BJ (cell line): ENCODE data around the gene RNF208. TPM values are rescaled to one million over a fixed set of nuclear protein-coding genes. Genes with fewer than 3 reads are reported as not detected.

Experiments used
- CTCF ChIA-PET: fragments of 350-600 bp; formaldehyde crosslinking; extraction: SDS; loops from one replicate; lab custom pipeline; 2021; ENCODE audit warnings: antibody characterized with exemption, inconsistent platforms; lab: Yijun Ruan, JAX
- POLR2A ChIA-PET: fragments of 300-600 bp; sonication (Branson Sonifier 250); formaldehyde crosslinking; extraction: SDS; loops from one replicate; lab custom pipeline; 2021; ENCODE audit warnings: antibody characterized with exemption; lab: Charles Lee
- DNase-seq: peaks from one replicate; pipeline ENCODE4 v3.0.0-alpha.2; 2011; ENCODE audit warnings: low read depth
- H3K27me3 ChIP-seq: 2 replicates; pipeline ENCODE4 v1.6.0; 2011; ENCODE audit warnings: low read length; ENCODE audit not compliant: control insufficient read depth, insufficient read depth
- H3K36me3 ChIP-seq: 2 replicates; pipeline ENCODE4 v1.5.1; 2011; ENCODE audit warnings: low read length; ENCODE audit not compliant: control insufficient read depth, insufficient read depth
- H3K4me3 ChIP-seq: 2 replicates; pipeline ENCODE4 v1.5.1; 2011; ENCODE audit warnings: low read depth, mild to moderate bottlenecking, control low read depth, low read length
- polyA plus RNA-seq: library from polyadenylated mRNA; depleted of rRNA; stranded (reverse); fragments of >200 nt; gene quantifications from 2 replicates; pipeline ENCODE4 v1.2.3, GENCODE V29; 2011
- TF ChIP-seq, protein P1 (sequence below): IDR thresholded peaks from 2 replicates; pipeline ENCODE4 v1.5.1; 2011; ENCODE audit warnings: low read depth, mild to moderate bottlenecking, control low read depth, inconsistent platforms, low read length, moderate library complexity; ENCODE audit not compliant: insufficient read depth

RNF208 gene
- polyA plus RNA-seq, 1 experiment = 0.39 TPM

- TF ChIP-seq, protein P1, sequence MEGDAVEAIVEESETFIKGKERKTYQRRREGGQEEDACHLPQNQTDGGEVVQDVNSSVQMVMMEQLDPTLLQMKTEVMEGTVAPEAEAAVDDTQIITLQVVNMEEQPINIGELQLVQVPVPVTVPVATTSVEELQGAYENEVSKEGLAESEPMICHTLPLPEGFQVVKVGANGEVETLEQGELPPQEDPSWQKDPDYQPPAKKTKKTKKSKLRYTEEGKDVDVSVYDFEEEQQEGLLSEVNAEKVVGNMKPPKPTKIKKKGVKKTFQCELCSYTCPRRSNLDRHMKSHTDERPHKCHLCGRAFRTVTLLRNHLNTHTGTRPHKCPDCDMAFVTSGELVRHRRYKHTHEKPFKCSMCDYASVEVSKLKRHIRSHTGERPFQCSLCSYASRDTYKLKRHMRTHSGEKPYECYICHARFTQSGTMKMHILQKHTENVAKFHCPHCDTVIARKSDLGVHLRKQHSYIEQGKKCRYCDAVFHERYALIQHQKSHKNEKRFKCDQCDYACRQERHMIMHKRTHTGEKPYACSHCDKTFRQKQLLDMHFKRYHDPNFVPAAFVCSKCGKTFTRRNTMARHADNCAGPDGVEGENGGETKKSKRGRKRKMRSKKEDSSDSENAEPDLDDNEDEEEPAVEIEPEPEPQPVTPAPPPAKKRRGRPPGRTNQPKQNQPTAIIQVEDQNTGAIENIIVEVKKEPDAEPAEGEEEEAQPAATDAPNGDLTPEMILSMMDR = peak; percentile 91
- Histone ChIP-seq H3K4me3 (no peak within 1 kb of the TSS), H3K27me3 (no peaks in the 10 kb centered on the region), H3K36me3 (no peaks in the 10 kb centered on the region; the same call in 1 of the 2 replicates)
- CTCF ChIA-PET = interaction anchor here (0.6 to 4.2 kb wide), 26 partner anchors 10 to 198 kb away, joined by 3 to 37 read pairs (median 5); partner anchors contain the start of genes ABCA2, DPP7, NPDC1 and SSNA1
- no peak for DNase-seq
- POLR2A ChIA-PET = interaction anchor here (0.5 kb wide), 1 partner anchor 22 kb away, joined by 6 read pairs; no protein-coding TSS in a partner anchor
These were observed 5.2 kb upstream of the RNF208 start, which contains the start of gene RNF224 for GRCh38 chr9:137227054-137227852. Gene RNF224, plus strand, starts transcription at chr9:137227502. Its CDS starts 834 bp downstream, at chr9:137228336.

GRCh38 chr9:137226338-137227053 lies 4.5 kb upstream of the RNF208 start:
- ChIA-PET POLR2A (interaction anchor here (0.7 kb wide), 1 partner anchor 29 kb away, joined by 3 read pairs; no protein-coding TSS in a partner anchor), CTCF (interaction anchor here (0.9 to 4.2 kb wide), 20 partner anchors 11 to 278 kb away, joined by 3 to 37 read pairs (median 6); partner anchors contain the start of genes ABCA2, DPP7, NPDC1 and SSNA1)
- TF ChIP-seq, protein P1 = no peak
- H3K4me3 ChIP-seq = no peak overlapping the region
- no peak for DNase-seq
- no peaks in the 10 kb centered on the region for H3K27me3 ChIP-seq
- H3K36me3 ChIP-seq = no peaks in the 10 kb centered on the region; the same call in 1 of the 2 replicates

DNA sequence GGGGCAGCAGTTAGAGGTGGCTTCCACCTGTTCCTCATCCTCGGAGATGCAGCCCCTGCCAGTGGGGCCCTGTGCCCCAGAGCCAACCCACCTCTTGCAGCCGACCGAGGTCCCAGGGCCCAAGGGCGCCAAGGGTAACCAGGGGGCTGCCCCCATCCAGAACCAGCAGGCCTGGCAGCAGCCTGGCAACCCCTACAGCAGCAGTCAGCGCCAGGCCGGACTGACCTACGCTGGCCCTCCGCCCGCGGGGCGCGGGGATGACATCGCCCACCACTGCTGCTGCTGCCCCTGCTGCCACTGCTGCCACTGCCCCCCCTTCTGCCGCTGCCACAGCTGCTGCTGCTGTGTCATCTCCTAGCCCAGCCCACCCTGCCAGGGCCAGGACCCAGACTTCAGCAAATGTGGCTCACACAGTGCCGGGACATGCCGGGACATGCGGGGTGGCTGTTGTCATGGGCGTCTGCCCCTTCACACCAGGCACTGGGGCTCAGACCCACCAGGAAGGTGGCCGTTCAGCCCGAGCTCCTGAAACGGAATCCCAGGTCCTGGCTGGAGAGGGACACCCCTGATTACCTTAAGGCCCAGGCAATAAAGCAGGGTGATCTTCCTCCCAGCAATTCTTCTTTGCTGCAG lies 3.8 kb upstream of the RNF208 start:
- no peaks in the 10 kb centered on the region for H3K27me3 ChIP-seq
- ChIA-PET POLR2A (no interaction called here), CTCF (interaction anchor here (0.9 to 5.6 kb wide), 15 partner anchors 11 to 278 kb away, joined by 3 to 37 read pairs (median 11); partner anchors contain the start of genes ABCA2, DPP7, NPDC1 and SSNA1)
- DNase-seq = no peak
- no peaks in the 10 kb centered on the region; the same call in 1 of the 2 replicates for H3K36me3 ChIP-seq
- H3K4me3 ChIP-seq = no peak overlapping the region
- TF ChIP-seq, protein P1 = no peak

DNA sequence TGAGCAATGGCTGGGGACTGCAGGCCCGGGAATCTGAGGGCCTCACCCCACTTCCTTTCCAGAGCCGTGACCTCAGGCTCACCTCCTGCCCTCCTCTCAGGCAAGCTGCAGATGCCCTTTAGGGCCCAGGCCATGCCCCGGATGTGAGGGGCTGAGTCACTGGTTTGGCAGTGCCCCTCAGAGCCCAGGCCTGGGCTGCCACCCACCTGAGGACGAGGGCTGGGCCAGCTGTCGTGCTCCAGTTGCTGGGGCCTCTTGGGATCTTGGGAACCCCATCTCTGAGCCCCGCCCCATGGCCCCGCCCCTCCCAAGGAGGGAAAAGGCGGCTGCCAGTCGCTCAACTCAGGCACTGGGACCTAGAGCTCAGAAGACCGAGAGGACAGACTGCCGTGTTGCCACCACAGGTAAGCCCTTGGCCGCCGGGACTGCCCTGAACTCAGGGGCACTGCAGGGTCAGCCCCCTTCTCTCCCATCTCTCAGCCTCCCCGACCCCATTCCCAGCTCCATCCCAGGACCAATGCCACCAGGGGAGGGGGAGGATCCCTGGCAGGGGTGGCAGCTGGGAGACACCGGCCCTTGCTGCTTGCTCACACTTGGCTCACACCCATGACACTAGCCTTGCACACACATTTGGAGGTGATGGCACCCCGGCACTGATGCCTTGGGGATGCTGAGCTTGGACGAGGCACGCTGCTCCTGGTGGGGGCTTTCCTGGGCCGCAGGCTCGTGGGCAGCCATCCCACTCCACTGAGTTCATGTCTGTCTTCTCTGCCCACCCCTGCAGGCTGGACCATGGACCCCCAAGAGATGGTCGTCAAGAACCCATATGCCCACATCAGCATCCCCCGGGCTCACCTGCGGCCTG lies 3.0 kb upstream of the RNF208 start, which contains the start of gene CYSRT1:
TSS of gene CYSRT1 (plus strand) at position 345 of the 865 bp plus-strand sequence. CDS start at position 793, 448 bp downstream.
- ChIA-PET POLR2A (no interaction called here), CTCF (interaction anchor here (0.8 to 5.6 kb wide), 6 partner anchors 12 to 277 kb away, joined by 3 to 36 read pairs (median 6); partner anchors contain the start of genes ABCA2 and NPDC1)
- DNase-seq = no peak
- H3K27me3 ChIP-seq = no peaks in the 10 kb centered on the region
- no peaks in the 10 kb centered on the region; the same call in 1 of the 2 replicates for H3K36me3 ChIP-seq
- peak within 1 kb of the TSS; percentile 86 for H3K4me3 ChIP-seq
- TF ChIP-seq, protein P1 = no peak
